MG63 (cell line): Measurements from ENCODE around the gene DYNLT5. TPM values are rescaled to one million over a fixed set of nuclear protein-coding genes. Genes with fewer than 3 reads are reported as not detected.
"Not testable (repeated sequence)": the region's sequence is repeated elsewhere in the genome, so short reads cannot be mapped to it uniquely, and the experiment has no call there.

Experiments used
- DNase-seq: peaks from one replicate; pipeline ENCODE4 v3.0.0-alpha.2; 2020
- H3K27me3 ChIP-seq: fragments of 250-450 bp; sonication (Bioruptor Pico); 2 replicates; pipeline ENCODE4 v1.5.1; 2020; ENCODE audit warnings: mild to moderate bottlenecking, moderate library complexity
- H3K36me3 ChIP-seq: fragments of 250-450 bp; sonication (Bioruptor Pico); 2 replicates; pipeline ENCODE4 v1.5.1; 2020; ENCODE audit warnings: mild to moderate bottlenecking, moderate library complexity
- H3K4me3 ChIP-seq: fragments of 250-450 bp; sonication (Bioruptor Pico); 2 replicates; pipeline ENCODE4 v1.5.1; 2020; ENCODE audit warnings: mild to moderate bottlenecking, moderate library complexity
- H3K9me3 ChIP-seq: fragments of 250-450 bp; sonication (Bioruptor Pico); 2 replicates; pipeline ENCODE4 v1.5.1; 2020; ENCODE audit warnings: mild to moderate bottlenecking, moderate library complexity
- total RNA-seq: library from RNA; depleted of rRNA; stranded (reverse); fragments of >200 nt; shearing (Covaris generic); gene quantifications from 2 replicates; pipeline ENCODE4 v1.2.3, GENCODE V29; 2014; ENCODE audit warnings: low replicate concordance; rRNA removed

The DYNLT5 gene, protein sequence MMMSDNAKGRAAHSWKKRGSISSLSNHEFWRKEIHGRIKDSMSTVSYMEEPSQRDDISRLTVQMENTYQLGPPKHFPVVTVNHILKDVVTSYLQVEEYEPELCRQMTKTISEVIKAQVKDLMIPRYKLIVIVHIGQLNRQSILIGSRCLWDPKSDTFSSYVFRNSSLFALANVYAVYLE
- not detected in 2 replicates for total RNA-seq

DNA sequence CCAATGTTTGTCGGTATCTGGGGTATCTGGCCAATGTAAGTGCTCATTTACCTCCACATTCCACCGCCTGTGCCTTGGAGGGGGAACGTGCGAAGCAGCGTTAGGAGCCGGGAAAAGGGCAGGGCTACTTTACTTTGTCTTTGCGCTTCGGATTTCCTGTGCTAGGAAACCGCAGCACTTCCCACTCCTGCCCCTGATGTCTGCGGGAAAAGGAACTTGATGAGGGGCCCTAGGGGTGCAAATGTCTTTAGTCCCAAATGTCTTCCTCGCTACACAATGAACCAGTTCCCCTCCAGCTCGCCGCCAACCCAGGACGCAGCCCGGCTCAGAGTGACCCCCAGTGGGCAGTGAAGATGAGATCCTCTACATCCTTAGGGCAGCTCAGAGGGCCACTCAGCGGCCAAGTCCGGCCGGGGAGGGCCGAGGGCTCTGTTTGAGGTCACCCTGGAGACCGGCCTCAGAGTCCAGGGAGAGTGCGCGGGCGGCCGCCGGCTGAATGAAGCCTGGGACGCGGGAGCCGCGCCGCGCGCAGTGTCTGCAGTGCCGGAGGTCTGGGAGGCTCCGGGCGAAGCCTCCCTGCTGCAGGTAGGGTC lies at the start of gene DYNLT5:
Gene DYNLT5 (plus strand): TSS at position 460 of the 593 bp plus-strand sequence. CDS start 2,200 bp downstream, outside the sequence.
- Histone ChIP-seq H3K4me3 (peak within 1 kb of the TSS; percentile 32), H3K27me3 (no peaks in the 10 kb centered on the region), H3K9me3 (no peaks in the 10 kb centered on the region), H3K36me3 (no peaks in the 10 kb centered on the region)
- DNase-seq = peak; percentile 60

DNA sequence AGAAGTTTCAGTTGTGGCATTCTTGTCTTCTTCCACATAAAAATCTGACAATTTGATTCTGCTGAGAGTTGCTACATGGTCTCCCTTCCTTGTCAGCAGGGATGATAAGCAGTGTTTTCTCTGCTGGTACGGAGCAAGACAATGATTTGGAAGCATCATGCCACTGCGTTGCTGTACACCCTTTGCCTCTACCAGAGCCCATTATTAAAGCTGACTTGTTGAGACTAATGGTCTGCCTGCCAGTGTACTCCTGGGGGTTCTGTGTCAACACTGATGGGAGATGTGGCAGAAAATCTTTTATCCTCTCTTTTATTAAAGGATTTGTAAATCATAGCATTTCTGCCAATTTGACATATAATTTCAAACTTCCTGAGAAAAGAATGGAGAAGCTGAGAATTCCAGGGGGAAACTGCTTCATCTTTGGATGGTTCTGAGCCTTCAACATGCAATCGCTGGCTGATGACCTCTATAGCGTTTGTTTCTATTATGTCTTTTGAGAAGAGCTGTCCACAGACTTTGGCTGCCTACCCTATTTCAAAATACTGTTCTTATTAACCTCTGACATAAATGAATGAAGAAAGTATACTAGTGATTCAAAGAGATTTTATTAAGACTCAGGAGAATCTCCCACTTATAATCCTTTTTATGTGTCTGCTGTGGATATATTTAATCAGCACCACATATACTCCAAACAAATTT lies 47.9 kb upstream of the DYNLT5 start:
- no peaks in the 10 kb centered on the region for H3K27me3 ChIP-seq
- no peak overlapping the region for H3K4me3 ChIP-seq
- no peak for DNase-seq
- H3K36me3 ChIP-seq = no peaks in the 10 kb centered on the region
- H3K9me3 ChIP-seq = no peaks in the 10 kb centered on the region

DNA sequence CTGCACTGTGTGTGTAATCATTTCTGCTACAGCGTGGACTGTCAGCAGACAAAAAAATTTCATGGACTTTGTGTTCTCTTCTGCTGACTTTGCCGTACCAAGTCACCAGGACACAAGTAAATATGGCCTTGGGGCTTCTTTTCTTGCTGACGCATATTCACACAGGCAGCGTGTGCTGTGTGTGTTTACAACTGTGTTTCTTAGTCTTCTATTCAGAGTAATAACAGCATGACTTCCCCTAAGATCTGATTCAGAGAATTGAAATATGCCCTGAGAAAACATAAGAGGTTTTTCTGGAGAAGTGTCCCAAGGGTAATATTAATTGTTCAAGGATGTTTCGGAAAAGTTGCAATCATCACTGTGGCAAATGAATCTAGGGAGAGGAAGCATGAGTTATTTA lies 47.1 kb upstream of the DYNLT5 start:
- Histone ChIP-seq H3K36me3 (no peaks in the 10 kb centered on the region), H3K27me3 (no peaks in the 10 kb centered on the region), H3K4me3 (no peak overlapping the region), H3K9me3 (no peaks in the 10 kb centered on the region)
- DNase-seq = no peak

DNA sequence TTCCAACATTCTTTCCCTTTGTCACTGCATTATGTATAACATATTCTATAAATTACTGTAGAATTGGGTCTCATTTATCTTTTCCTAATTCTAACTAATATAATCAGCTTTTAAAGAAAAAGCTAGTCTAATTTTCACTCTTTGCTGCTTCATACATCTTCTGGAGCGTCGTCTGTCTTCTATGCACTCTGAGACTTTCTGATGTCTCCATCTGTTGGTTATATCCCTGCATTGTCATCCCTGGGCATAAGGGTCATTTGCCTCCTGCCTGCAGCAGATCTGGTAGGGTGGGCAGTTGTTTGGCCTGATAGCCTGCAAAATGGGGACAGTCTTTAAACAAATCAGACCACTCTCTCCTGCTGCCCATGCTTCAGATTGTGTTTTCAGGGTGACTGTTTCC lies 40.8 kb upstream of the DYNLT5 start:
- Histone ChIP-seq H3K4me3 (no peak overlapping the region), H3K36me3 (no peaks in the 10 kb centered on the region), H3K9me3 (no peaks in the 10 kb centered on the region), H3K27me3 (no peaks in the 10 kb centered on the region)
- no peak for DNase-seq

DNA sequence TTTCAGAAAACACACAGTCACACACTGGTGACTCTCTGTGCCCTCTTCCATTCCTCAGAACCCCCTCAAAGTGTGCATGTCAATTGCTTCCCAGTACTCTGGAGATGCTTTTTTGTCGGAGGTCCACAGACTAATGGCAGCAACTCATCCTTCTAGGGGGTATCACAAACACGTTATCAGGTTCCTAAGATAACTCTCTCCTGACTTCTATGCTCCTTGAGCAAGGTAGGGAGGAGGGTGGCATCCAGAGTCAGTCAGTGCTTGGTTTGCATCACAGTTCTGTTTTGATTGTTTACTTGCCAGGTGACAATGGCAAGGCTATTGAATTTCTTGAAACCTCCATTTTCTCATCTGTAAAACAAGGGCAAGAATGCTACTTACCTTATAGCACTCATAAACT lies 39.4 kb upstream of the DYNLT5 start:
- H3K36me3 ChIP-seq = no peaks in the 10 kb centered on the region
- H3K9me3 ChIP-seq = no peaks in the 10 kb centered on the region
- no peak for DNase-seq
- H3K4me3 ChIP-seq = no peak overlapping the region
- no peaks in the 10 kb centered on the region for H3K27me3 ChIP-seq

DNA sequence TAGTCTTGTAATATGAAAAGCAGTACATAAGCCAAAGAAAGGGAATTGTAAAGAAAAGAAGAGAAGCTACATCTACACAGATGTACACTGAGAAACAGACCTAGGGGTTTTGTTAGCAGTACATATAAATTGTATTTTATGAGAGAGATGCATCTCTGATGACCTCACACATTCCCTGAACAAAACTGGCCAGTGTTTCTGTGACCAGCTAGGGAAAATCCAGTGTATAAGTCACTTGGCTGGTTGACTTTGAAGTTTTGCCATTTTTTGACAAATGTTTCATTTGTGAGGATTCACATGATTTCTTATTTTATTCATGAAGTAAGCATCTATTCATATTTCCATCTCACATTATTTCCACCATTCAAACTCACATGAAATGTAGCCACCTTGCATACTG lies 28.3 kb upstream of the DYNLT5 start:
- Histone ChIP-seq H3K27me3 (no peaks in the 10 kb centered on the region), H3K36me3 (no peaks in the 10 kb centered on the region), H3K9me3 (no peaks in the 10 kb centered on the region; the same call in 1 of the 2 replicates), H3K4me3 (no peak overlapping the region)
- no peak for DNase-seq

DNA sequence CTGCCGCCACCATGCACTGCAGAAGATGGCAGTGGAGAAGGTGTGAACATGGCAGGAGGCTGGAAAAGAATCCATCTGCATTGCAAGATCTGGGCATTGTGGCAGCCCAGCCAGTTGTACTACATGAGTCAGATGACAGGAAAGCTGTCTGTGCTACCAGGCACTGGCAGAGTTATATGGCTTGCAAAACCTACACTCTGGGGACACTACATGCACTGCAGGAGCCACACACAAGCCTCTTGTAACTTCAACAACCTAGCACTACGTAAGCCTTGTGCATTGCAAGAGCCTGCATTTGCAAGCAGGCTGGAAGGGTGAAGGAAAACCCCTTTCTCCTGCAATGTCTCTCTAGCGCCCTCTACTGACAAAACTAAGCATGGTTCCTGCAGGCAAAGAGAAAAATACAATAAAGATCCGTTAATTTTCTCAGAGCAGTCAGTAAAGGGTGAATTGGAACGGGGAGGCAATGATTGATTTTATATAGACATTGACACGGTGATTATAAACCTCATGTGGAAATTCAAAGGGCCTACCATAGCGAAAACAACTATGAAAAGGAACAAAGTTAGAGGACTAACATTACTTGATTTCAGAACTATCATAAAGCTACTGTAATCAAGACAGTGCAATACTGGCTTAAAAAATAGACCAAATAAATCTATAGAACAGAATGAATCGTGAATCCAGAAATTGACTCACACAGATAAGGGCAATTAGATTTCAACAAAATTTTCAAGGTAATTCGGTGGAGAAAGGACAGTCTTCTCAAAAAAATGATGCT lies 26.2 kb upstream of the DYNLT5 start:
- Histone ChIP-seq H3K36me3 (no peaks in the 10 kb centered on the region), H3K9me3 (no peaks in the 10 kb centered on the region; the same call in 1 of the 2 replicates), H3K27me3 (no peaks in the 10 kb centered on the region), H3K4me3 (no peak overlapping the region)
- DNase-seq = peak; percentile 22

DNA sequence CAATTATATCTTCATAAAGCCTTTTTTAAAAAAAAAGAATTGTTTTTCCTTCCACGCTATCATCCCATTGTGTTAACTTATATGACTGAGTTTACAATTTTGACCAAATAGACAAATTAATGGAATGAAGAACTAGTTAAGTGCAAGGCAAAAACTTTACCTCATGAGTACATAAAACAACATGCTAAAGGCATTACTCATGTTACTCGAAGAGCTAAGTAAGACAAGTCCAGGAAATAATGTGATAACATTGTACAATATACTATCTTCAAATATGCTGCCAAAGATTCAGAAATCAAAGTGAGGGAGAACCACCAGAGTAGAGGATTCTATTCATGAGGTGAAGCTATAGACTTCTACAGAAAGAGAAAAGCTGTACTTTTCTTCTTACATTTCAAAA lies 24.2 kb upstream of the DYNLT5 start:
- H3K36me3 ChIP-seq = no peaks in the 10 kb centered on the region
- no peak for DNase-seq
- no peak overlapping the region for H3K4me3 ChIP-seq
- H3K9me3 ChIP-seq = no peaks in the 10 kb centered on the region; the same call in 1 of the 2 replicates
- no peaks in the 10 kb centered on the region for H3K27me3 ChIP-seq

DNA sequence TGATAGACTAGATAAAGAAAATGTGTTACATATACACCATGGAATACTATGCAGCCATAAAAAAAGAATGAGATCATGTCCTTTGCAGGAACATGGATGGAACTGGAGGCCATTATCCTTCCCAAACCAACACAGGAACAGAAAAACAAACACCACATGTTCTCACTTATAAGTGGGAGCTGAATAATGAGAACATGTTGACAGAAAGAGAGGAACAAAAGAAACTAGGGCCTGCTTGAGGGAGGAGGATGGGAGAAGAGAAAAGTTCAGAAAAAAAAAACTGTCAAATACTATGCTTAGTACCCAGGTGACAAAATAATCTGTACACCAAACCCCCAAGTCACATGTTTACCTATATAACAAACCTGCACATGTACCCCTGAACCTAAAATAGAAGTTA lies 23.5 kb upstream of the DYNLT5 start:
- not testable (repeated sequence) for H3K36me3 ChIP-seq, DNase-seq, H3K4me3 ChIP-seq, H3K9me3 ChIP-seq, H3K27me3 ChIP-seq

DNA sequence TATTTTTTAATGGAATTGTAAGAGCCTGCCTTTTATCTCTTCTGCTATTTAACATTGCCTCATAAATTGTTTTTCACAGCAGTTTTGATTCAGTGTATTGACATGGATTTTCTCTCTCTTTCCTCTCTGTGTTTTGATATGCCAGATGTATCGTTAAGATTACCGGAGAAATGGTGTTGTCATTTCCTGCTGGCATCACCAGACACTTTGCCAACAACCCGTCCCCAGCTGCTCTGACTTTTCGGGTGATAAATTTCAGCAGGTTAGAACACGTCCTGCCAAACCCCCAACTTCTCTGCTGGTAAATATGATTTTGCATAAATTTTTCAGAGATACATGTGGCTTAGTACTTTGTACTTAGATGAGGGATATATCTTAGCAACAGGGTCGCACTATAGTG lies 23.1 kb upstream of the DYNLT5 start:
- DNase-seq = peak; percentile 36
- no peaks in the 10 kb centered on the region for H3K27me3 ChIP-seq
- no peak overlapping the region for H3K4me3 ChIP-seq
- H3K9me3 ChIP-seq = no peaks in the 10 kb centered on the region; the same call in 1 of the 2 replicates
- H3K36me3 ChIP-seq = no peaks in the 10 kb centered on the region

DNA sequence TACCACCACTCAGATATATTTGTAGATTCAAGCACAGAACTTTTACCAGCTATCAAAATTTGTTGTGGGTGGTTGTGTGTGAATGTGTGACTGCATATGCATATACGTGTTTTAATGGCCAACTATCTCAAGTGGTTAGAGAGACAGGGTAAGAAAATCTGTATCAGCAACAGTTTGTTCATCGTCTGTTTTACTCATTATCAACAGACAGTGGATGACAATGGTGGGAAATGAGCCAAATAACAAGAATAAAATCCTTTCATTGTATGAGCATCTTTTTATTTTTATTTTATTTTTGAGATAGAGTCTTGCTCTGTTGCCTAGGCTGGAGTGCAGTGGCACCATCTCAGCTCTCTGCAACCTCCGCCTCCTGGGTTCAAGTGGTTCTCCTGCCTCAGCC lies 22.7 kb upstream of the DYNLT5 start:
- Histone ChIP-seq H3K4me3 (no peak overlapping the region), H3K27me3 (no peaks in the 10 kb centered on the region)
- no peak for DNase-seq

DNA sequence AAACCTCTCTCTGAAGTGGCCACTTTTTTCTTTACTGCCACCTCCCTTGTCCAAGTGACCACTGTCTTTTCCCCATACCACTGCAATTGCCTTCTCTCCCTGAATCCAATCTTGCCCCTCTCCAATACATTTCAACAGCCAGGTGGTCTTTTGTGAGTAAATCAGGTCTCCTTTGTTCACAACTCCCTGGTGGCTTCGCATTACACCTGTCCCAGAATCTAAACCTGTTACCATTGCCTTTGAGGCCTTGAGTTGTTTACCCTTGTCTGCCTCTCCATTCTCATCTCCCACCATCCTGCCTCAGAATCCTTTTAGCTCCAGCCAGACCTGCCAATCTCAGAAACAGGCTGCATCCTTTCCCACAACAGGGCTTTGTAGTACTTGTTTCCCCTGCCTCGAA lies 21.8 kb upstream of the DYNLT5 start:
- Histone ChIP-seq H3K4me3 (no peak overlapping the region), H3K9me3 (no peaks in the 10 kb centered on the region), H3K36me3 (no peaks in the 10 kb centered on the region), H3K27me3 (no peaks in the 10 kb centered on the region)
- DNase-seq = no peak

More for the DNA sequence above, 22.7 kb upstream of the DYNLT5 start:
- no peaks in the 10 kb centered on the region; the same call in 1 of the 2 replicates for H3K9me3 ChIP-seq
- H3K36me3 ChIP-seq = no peaks in the 10 kb centered on the region

DNA sequence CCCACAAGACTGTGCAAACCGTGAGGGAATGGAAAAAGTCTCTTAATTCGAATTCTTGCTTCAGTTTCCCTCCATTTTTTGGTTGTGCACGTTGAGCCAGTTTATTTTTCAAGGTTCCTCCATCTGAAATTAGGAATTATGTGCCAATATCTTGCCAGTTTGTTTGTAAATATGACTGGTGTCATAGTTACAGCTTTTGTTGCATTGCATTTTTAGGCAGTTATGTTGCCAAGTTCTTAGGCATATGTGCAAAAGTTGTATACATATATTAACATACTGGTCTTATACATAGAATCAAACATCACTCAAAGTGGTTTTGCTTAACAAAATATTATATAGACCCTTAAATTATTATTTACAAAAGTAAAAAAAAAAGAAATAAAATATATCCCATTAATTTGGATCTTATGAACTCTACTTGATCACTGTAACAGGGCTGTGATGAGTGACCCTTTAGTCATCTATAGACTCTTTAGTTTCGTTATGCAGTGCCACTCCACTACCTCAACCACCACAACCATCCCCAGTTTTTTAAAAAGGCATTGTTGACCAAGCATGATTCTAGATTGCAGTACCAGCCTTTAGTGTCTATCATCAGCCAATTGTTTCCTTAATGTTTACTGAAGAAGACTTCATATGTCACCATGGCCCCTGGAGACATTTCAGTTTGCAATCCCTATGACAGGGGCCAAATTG lies 20.9 kb upstream of the DYNLT5 start:
- Histone ChIP-seq H3K36me3 (no peaks in the 10 kb centered on the region), H3K27me3 (no peaks in the 10 kb centered on the region), H3K9me3 (no peaks in the 10 kb centered on the region), H3K4me3 (no peak overlapping the region)
- no peak for DNase-seq

DNA sequence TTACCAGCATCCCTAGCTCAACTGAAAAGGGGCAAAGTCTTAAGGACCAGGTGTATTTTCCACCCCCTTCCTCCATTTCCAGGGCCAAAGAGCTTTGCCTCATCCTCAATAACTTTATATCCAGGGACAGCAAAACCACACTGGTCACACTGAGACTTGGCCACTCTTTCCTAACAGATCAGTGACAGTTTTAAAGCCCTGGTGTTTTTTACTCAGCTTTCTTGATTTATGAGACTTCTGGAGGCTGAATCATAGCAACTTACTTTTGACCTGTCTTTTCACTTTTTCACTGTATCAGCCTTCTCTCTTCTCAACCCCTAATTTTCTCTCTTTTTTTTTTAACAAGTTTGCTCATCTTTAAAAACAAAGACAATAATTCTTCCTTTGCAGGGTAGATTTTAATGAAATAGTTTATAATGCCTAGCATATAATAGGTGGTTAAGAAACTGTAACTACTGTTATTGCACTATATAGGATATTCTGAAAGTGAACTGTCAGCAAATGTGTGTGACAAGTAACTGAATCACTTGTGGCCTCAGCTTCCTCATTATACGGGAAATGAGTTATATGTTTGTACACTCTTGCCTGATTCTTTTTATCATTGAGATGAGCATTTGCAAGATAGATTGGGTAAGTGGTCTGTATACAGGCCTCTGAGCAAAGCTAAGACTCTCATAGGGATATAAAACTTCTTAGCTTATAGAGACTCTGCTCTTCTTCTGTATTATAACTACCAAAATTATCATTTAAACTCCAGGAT lies 19.7 kb upstream of the DYNLT5 start:
- no peaks in the 10 kb centered on the region for H3K9me3 ChIP-seq
- no peak for DNase-seq
- no peaks in the 10 kb centered on the region for H3K36me3 ChIP-seq
- no peak overlapping the region for H3K4me3 ChIP-seq
- no peaks in the 10 kb centered on the region for H3K27me3 ChIP-seq

DNA sequence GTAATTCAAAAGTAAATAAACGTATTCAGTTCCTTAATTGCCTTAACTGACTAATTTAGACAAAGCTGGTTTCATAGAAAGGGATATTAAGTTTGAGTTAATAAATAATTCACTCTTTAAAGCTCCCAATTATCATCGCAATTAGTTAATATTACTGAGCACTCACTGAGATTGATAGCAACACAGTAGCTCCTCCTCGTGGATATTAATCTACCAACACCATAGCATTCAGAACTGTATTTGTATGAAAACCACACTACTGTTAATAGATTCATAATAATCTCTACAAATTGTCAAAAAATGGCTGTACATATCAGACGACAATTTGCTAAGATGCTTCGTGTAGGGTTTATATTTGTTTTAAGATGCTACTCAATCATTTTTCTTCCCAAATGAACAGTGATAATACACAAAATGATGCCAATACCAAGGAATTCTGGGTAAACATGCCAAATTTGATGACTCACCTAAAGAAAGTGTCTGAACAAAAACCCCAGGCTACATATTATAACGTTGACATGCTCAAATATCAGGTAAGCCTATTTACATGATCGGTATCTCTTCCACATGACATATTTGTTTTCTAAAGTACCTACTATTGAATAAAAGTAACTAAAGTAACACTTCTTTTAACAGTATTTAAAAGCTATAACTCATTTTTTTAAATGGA lies 18.8 kb upstream of the DYNLT5 start:
- Histone ChIP-seq H3K4me3 (no peak overlapping the region), H3K9me3 (no peaks in the 10 kb centered on the region), H3K27me3 (no peaks in the 10 kb centered on the region), H3K36me3 (no peaks in the 10 kb centered on the region)
- DNase-seq = no peak
